RPMI8226 (cell line): Measurements from ENCODE around the gene FOCAD.

ENCODE experiments used
- DNase-seq: peaks from one replicate; pipeline ENCODE4 v3.0.0-alpha.2; 2015

Gene FOCAD

GRCh38 chr9:20732118-20732517 is 48.1 kb downstream of the FOCAD start:
- DNase-seq = no peak

GRCh38 chr9:20734275-20734674 is 50.2 kb downstream of the FOCAD start:
- DNase-seq = no peak

- no peak for DNase-seq
Measured at GRCh38 chr9:20740304-20740703, 56.2 kb downstream of the FOCAD start.

- DNase-seq = no peak
Measured at GRCh38 chr9:20740929-20741582, 57.0 kb downstream of the FOCAD start.

GRCh38 chr9:20742833-20743232 is 58.8 kb downstream of the FOCAD start:
- no peak for DNase-seq

- DNase-seq = no peak
Measured at GRCh38 chr9:20744036-20744630, 60.1 kb downstream of the FOCAD start.

GRCh38 chr9:20746967-20747366 is 62.9 kb downstream of the FOCAD start:
- DNase-seq = no peak

- DNase-seq = no peak
Measured at GRCh38 chr9:20749496-20750198, 65.6 kb downstream of the FOCAD start.

- DNase-seq = no peak
Measured at GRCh38 chr9:20753761-20754160, 69.7 kb downstream of the FOCAD start.

GRCh38 chr9:20754556-20754955 is 70.5 kb downstream of the FOCAD start:
- no peak for DNase-seq

GRCh38 chr9:20760246-20760891 is 76.3 kb downstream of the FOCAD start:
- no peak for DNase-seq

GRCh38 chr9:20770947-20771346 is 86.9 kb downstream of the FOCAD start:
- DNase-seq = no peak

- DNase-seq = no peak
Measured at GRCh38 chr9:20771729-20772128, 87.7 kb downstream of the FOCAD start.

GRCh38 chr9:20775683-20776082 is 91.6 kb downstream of the FOCAD start:
- no peak for DNase-seq

GRCh38 chr9:20781092-20781491 is 97.0 kb downstream of the FOCAD start:
- DNase-seq = no peak

- DNase-seq = no peak
Measured at GRCh38 chr9:20782289-20782688, 98.2 kb downstream of the FOCAD start.

- no peak for DNase-seq
Measured at GRCh38 chr9:20783057-20784038, 99.3 kb downstream of the FOCAD start.

GRCh38 chr9:20784196-20784595 is 100.1 kb downstream of the FOCAD start:
- no peak for DNase-seq

GRCh38 chr9:20786807-20787206 is 102.7 kb downstream of the FOCAD start:
- no peak for DNase-seq

GRCh38 chr9:20788526-20789451 is 104.7 kb downstream of the FOCAD start:
- no peak for DNase-seq

GRCh38 chr9:20790721-20791120 is 106.7 kb downstream of the FOCAD start:
- no peak for DNase-seq
